ENCODE data around the gene SCPEP1.
A peak's percentile ranks its signal among the peaks of the same experiment; 100 is the strongest.
"Not testable (repeated sequence)": the region's sequence is repeated elsewhere in the genome, so short reads cannot be mapped to it uniquely, and the experiment has no call there.

The SCPEP1 gene

GRCh38 chr17:56977673-56978395, at the start of gene SCPEP1:
TSS of gene SCPEP1 (plus strand) at chr17:56978131. CDS start at chr17:56978160, 29 bp downstream.
- DNase-seq: peak; percentile 94

DNA sequence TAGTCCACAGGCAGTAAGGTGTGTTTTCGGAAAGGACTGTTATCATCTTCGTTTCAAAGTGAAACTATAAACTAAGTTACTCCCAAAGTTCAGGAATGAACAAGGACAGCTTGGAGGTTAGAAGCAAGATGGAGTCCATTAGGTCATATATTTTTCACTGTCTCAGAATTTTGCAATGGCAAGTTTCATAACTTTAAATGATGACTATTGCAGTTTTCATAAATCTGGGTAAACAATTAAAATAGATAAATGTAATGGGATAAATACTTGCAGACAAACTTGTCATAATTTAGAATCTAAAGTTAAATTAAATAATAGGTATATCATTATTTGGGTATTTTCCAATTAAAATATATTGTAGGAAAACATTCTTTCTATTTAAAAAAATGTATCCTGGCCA, 49.3 kb upstream of the SCPEP1 start:
- no peak for DNase-seq

- no peak for DNase-seq
Observed at GRCh38 chr17:56929362-56929969, 48.5 kb upstream of the SCPEP1 start.

DNA sequence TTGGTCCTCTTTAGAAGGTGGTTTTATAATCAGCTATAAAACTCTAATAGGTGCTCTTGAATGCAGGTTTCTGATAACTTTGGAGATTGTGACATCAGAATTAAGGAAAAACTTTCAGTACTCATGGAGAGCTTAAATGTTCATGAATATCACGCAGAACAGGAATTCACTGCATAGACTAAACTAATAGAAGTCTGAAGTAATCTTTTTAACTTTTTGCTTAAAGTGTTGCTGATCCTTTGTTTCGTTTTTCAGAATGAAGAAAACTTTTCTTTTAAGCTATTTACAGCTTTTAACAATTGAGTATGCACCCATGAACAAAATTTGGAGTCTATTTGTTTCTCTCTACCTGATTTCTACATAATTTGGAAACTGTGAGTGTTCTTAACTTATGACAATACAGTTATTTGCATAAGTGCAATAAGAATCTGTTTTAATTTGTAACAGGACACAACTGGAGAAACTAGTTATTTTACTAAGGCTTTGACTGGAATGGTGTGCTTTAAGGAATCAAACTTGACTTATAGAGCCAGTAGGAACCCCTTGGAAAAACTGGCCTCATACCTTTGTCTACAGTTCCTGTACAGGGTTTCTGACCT, 47.1 kb upstream of the SCPEP1 start:
- no peak for DNase-seq

DNA sequence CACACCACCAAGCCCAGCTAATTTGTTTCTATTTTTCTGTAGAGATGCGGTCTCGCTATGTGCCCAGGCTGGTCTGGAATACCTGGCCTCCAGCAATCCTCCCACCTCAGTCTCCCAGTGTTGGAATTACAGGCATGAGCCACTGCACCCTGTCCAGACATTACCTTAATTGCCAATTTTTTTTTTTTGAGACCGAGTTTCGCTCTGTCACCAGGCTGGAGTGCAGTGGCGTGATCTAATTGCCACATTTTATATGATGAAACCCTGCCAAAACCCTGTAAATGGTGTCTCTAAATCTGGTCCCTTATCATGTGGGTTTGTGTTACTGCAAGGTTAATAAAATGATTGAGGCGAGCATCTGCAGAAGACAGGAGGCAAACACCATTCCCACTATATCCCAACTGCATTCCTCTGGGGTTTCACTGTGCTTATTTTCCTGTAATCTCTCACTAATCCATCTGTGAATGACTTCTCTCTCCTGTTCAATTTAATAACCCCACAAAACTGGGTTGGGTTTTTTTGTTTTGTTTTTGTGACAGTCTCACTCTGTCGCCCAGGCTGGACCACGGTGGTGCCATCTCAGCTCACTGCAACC, 44.7 kb upstream of the SCPEP1 start:
- no peak for DNase-seq

DNA sequence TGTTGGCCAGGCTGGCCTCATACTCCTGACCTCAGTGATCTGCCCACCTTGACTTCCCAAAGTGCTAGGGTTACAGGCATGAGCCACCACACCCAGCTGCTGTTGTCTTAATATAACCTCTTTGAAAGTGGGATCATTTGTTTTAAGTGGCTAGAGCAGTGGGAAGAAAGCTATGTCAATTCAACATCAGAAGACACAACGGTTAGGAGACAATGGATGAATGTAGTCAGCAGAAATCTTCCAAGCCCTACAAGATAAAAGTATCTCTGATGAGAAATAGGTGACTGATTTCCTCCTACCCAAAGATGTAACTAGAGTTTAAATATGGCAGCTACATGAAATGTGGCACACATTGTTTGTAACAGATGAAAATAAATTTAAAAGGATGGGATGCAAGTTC, 44.1 kb upstream of the SCPEP1 start:
- no peak for DNase-seq

DNA sequence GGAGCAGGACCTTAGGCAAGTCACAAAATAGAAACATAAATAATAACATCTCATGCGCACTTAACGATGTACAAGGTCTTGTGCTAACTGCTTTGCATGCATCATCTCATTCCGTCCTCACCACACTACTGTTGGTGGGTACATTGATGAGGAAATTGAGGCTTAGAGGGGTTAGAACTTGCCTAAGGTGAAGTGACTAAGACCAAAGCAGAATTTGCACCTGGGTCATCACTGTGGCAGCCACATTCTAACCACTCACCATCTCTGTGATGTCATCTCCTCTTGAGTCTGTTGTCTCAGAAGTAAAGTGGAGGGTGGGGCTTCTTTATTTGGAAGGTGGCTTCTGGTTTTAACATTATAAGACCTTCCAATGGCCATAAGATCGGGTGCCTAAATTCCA, 43.7 kb upstream of the SCPEP1 start:
- DNase-seq: no peak

DNA sequence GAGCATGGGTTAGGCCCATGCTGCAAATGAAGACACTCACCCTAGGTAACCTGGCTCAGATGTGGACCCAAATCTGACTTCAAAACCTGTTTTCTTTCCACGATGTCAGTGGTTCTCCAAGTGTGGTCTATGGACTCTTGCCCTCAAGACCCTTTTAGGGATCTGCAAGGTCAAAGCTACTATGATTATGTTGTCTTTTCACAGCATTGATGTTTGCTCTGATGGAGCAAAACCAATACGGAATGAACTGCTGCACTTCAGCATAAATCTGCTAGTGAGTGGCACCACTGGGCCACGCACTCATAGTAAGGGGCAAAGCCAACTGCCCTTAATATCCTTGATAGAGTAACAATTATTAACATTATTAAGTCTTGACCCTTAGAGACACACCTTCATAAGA, 42.5 kb upstream of the SCPEP1 start:
- no peak for DNase-seq

DNA sequence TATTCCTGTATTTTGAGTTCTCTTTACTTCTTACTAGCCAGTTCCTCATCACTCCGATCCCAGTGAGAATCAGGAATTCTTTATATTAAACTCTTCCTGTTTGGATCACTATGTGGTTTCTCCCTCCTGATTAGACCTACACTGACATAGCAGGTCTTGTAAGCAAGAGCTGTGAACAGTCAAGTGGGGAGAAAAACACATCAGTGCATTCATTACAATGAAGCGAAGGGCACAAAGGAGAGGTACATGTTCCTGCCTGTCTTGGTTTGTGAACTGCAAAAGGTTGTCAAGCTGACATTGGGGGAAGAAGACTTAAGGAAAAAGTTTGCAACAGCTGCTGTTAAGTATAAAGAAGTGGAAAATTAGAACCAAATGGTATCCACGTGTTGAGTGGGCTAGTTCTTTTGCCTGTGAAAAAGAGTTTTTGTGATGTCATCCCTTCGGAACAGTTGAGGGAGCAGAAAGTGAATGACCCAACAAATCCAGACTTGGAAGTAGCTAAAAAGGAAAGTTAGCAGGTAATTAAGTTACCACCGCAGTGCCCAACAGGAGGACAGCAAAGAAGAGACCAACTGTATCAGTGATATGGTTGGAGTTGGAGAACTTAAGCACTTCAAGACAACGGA, 41.1 kb upstream of the SCPEP1 start:
- no peak for DNase-seq

DNA sequence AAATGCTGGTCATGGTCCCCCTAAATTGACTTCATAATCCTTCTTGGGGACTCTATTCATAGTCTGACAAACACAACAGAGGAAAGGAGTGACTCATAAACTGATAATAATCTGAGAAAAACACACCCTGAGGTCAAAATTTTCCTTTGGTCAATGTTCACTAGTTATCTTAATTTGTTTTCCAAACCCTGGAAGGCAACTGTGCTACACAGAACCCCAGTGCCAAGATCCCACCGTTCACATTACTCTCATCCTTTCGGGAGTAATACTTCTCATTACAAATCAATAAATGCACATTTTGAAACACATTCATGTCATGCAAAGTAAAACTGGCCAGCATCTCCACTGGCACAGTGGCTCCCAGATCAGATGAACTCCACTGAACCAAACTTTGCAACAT, 40.2 kb upstream of the SCPEP1 start:
- no peak for DNase-seq

- DNase-seq: not testable (repeated sequence)
Observed at GRCh38 chr17:56938206-56938605, 39.7 kb upstream of the SCPEP1 start.

DNA sequence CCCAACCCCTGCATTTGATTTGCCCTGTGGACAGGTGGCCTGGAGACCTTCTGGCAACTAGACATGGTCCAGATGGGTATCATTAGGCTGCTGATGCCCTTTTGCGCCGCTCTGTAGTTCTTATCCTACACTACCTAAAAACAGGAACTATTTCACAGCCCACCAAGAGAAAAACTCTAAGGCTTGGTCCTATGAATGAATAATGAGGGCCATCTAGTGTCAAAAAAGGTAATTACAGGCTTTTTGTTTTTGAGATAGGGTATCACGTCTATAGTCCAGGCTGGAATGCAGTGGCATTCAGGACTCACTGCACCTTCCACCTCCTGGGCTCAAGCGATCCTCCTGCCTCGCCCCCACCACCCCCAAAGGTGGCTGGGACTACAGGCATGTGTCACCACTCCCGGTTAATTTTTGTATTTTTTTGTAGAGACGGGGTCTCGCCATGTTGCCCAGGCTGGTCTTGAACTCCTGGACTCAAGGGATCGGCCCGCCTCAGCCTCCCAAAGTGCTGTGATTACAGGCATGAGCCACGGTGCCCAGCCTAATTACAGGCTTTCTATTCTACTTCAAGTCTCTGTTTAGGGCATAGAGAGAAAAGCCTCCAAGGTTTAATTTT, 38.0 kb upstream of the SCPEP1 start:
- no peak for DNase-seq

- no peak for DNase-seq
Observed at GRCh38 chr17:56943505-56944125, 34.3 kb upstream of the SCPEP1 start.

DNA sequence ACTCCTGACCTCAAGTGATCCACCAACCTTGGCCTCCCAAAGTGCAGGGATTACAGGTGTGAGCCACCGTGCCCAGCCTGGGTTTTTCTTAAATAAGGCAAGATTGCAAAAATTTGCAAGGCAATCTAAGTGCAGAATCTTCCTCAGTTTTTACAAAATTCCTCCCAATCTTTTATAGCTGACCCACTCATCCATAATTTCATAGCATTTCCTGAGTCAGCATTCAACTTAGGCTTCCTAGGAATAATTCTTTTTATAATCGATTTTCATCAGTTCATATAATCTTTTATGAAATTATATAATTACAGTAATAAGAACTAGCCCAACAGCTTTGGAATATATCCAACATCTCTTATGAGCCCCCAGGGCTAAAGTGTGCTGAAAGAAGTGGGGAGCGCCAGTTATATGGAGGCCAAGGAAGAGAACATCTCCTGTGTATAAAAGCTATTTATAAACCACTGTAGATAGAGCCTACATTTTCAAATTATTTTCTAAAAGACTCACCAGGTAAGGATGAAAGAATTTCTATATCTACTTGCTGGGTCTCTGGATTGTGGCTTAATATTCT, 31.9 kb upstream of the SCPEP1 start:
- DNase-seq: no peak

GRCh38 chr17:56947741-56948140, 30.2 kb upstream of the SCPEP1 start:
- DNase-seq: no peak

- DNase-seq: no peak
Observed at GRCh38 chr17:56948491-56948890, 29.4 kb upstream of the SCPEP1 start.

DNA sequence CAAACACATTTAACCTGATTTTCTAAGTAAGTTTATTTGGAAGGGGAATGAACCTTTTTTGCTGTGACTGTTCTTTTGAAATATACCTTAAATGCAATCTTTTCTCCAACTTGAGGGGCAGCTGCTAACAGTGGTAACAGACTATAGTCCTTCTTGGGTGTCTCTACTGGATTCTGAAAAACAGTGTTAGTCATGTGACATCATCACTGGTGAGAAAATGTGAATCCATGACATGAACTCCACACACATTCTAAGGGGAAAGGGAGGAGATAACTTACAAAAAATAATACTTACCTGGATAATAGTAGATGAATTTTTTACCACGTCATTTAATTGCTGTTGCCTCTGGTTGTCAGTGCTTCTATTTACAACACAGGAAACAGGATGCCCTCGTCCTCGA, 28.3 kb upstream of the SCPEP1 start:
- DNase-seq: no peak

DNA sequence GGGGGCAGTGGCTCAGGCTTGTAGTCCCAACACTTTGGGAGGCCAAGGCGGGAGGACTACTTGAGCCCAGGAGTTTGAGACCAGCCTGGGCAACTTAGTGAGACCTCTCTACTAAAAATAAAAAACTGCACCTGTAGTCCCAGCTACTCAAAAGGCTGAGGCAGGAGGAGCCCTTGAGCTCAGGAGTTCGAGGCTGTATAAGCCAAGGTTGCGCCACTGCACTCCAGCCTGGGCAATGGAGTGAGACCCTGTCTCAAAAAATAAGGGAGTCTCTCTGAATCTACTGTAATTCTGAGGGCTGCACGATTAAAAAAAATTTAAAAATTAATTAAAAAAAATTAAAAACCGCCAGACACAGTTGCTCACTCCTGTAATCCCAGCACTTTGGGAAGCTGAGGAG, 20.9 kb upstream of the SCPEP1 start:
- DNase-seq: no peak

- DNase-seq: peak; percentile 99
Observed at GRCh38 chr17:56960596-56961538, 17.1 kb upstream of the SCPEP1 start, which contains the start of gene COIL. TSS of gene COIL (minus strand) at chr17:56961050. CDS start at chr17:56961019, 31 bp downstream.

GRCh38 chr17:56965241-56965640, 12.7 kb upstream of the SCPEP1 start:
- not testable (repeated sequence) for DNase-seq

- DNase-seq: not testable (repeated sequence)
Observed at GRCh38 chr17:56965681-56966080, 12.2 kb upstream of the SCPEP1 start.

Measured in activated CD8-positive, alpha-beta memory T cell treated with anti-CD3 and anti-CD28 coated beads for 24 hours (primary cell).